Measurements from ENCODE around the gene ZNF248. TPM values are rescaled to one million over a fixed set of nuclear protein-coding genes. Genes with fewer than 3 reads are reported as not detected.
"Not testable (repeated sequence)": the region's sequence is repeated elsewhere in the genome, so short reads cannot be mapped to it uniquely, and the experiment has no call there.

ZNF248 gene
- total RNA-seq, 1 experiment from 2014 or later = 15.1 TPM

- peak in 1 of 2 experiments; percentile 77 for DNase-seq
- Histone ChIP-seq H3K79me2 (ENCODE audit: low read depth) (peaks cover 14% of the 10 kb centered on the region; the same call in 1 of the 2 replicates), H3K9me3 (ENCODE audit: insufficient read depth, low read depth) (no peaks in the 10 kb centered on the region), H3K9me2 (ENCODE audit: insufficient read depth) (no peaks in the 10 kb centered on the region), H3K4me3 (no peak overlapping the region), H3K27ac (peak overlapping the region; percentile 37; the same call in 1 of the 2 replicates), H3K36me3 (ENCODE audit: low read depth) (no peaks in the 10 kb centered on the region), H3K27me3 (ENCODE audit: insufficient read depth, low read depth) (no peaks in the 10 kb centered on the region), H3K4me2 (peak overlapping the region; percentile 31; the same call in 1 of the 2 replicates), H3F3A (ENCODE audit: insufficient read depth, low read depth) (no peaks in the 10 kb centered on the region), H2AFZ (0 out of 2 replicates have a peak overlapping the region, but pooled peaks have one; percentile 33), H4K20me1 (ENCODE audit: insufficient read depth) (no peaks in the 10 kb centered on the region), H3K4me1 (replicated peaks; ENCODE audit: insufficient read depth) (peaks cover 27% of the 10 kb centered on the region)
- BruUV-seq (replicated peaks) = no TSS peak
- POLR2A ChIA-PET (ENCODE audit: unreplicated experiment) = no interaction called here
- CTCF ChIA-PET = no interaction called here
- TF ChIP-seq CTCF (conservative IDR thresholded peaks at IDR 0.05) (no peak), EZH2 (IDR thresholded peaks at IDR 0.05; ENCODE audit: low read depth) (no peak)
- intact Hi-C loops (cut with micrococcal nuclease; ENCODE audit: unreplicated experiment) = no loop called here
Observed at GRCh38 chr10:37860494-37861190, 3.2 kb upstream of the ZNF248 start.

GRCh38 chr10:37859270-37859669, 1.9 kb upstream of the ZNF248 start:
- Histone ChIP-seq H3K4me1 (replicated peaks; ENCODE audit: insufficient read depth) (peaks cover 27% of the 10 kb centered on the region), H3K79me2 (ENCODE audit: low read depth) (peaks cover 17% of the 10 kb centered on the region; the same call in 1 of the 2 replicates)
- DNase-seq; H2AFZ ChIP-seq; H3K36me3 ChIP-seq (ENCODE audit: low read depth); H4K20me1 ChIP-seq (ENCODE audit: insufficient read depth); H3K27ac ChIP-seq; H3K4me2 ChIP-seq; H3K9me3 ChIP-seq (ENCODE audit: insufficient read depth, low read depth); H3K27me3 ChIP-seq (ENCODE audit: insufficient read depth, low read depth); H3K9me2 ChIP-seq (ENCODE audit: insufficient read depth); POLR2A ChIA-PET (ENCODE audit: unreplicated experiment); CTCF ChIA-PET; BruUV-seq (replicated peaks); H3F3A ChIP-seq (ENCODE audit: insufficient read depth, low read depth); H3K4me3 ChIP-seq: not testable (repeated sequence)
- intact Hi-C loops (cut with micrococcal nuclease; ENCODE audit: unreplicated experiment) = loop anchor here (5.0 kb wide), 2 partner anchors 118 to 153 kb away; partner anchors contain the start of genes ZNF25 and ZNF33A

- H3K4me2 ChIP-seq = peak overlapping the region; percentile 94
- peak overlapping the region; percentile 95 for H2AFZ ChIP-seq
- no peaks in the 10 kb centered on the region for H3K27me3 ChIP-seq (ENCODE audit: insufficient read depth, low read depth)
- H3F3A ChIP-seq (ENCODE audit: insufficient read depth, low read depth) = no peaks in the 10 kb centered on the region
- intact Hi-C loops (cut with micrococcal nuclease; ENCODE audit: unreplicated experiment) = loop anchor here (5.0 kb wide), 2 partner anchors 120 to 155 kb away; partner anchors contain the start of genes ZNF25 and ZNF33A
- peak overlapping the region; percentile 94 for H3K4me3 ChIP-seq
- TSS peak; percentile 56 for BruUV-seq (replicated peaks)
- no peaks in the 10 kb centered on the region for H4K20me1 ChIP-seq (ENCODE audit: insufficient read depth)
- no peaks in the 10 kb centered on the region for H3K9me2 ChIP-seq (ENCODE audit: insufficient read depth)
- peaks cover 27% of the 10 kb centered on the region for H3K4me1 ChIP-seq (replicated peaks; ENCODE audit: insufficient read depth)
- no peak overlapping the region for H3K27ac ChIP-seq
- H3K79me2 ChIP-seq (ENCODE audit: low read depth) = peaks cover 17% of the 10 kb centered on the region; the same call in 1 of the 2 replicates
- POLR2A ChIA-PET (ENCODE audit: unreplicated experiment) = no interaction called here
- no peaks in the 10 kb centered on the region for H3K36me3 ChIP-seq (ENCODE audit: low read depth)
- no peak for DNase-seq
- CTCF ChIA-PET = no interaction called here
- TF ChIP-seq CTCF (conservative IDR thresholded peaks at IDR 0.05) (no peak), EZH2 (IDR thresholded peaks at IDR 0.05; ENCODE audit: low read depth) (no peak)
- no peaks in the 10 kb centered on the region for H3K9me3 ChIP-seq (ENCODE audit: insufficient read depth, low read depth)
Observed at GRCh38 chr10:37856881-37857286, 526 bp downstream of the ZNF248 start.

Measured in PC-9 (cell line).